Stimulated activated CD4-positive, alpha-beta T cell treated with anti-CD3 and anti-CD28 coated beads, Interleukin-12 subunit alpha, Interleukin-12 subunit beta, amount 100 ng/mL, for 48 hours (primary cell): ENCODE data around the gene DENND4A.
"Not testable (repeated sequence)": the region's sequence is repeated elsewhere in the genome, so short reads cannot be mapped to it uniquely, and the experiment has no call there.

Experiments used
- DNase-seq, 3 donors: peaks; one replicate each; pipeline ENCODE4 v3.0.0-alpha.2; 2020; ENCODE audit warnings: low read depth in 2 of 3, low spot score in 1 of 3

DENND4A gene

GRCh38 chr15:65759441-65759840, 32.7 kb downstream of the DENND4A start:
- no peak for DNase-seq

- DNase-seq, result no peak
Measured at GRCh38 chr15:65758242-65758641, 33.9 kb downstream of the DENND4A start.

- DNase-seq, result no peak
Measured at GRCh38 chr15:65757256-65757655, 34.8 kb downstream of the DENND4A start.

GRCh38 chr15:65752151-65752700, 39.9 kb downstream of the DENND4A start:
- no peak for DNase-seq

GRCh38 chr15:65751431-65751830, 40.7 kb downstream of the DENND4A start:
- DNase-seq, result no peak

GRCh38 chr15:65747265-65747664, 44.8 kb downstream of the DENND4A start:
- no peak for DNase-seq

GRCh38 chr15:65743637-65744252, 48.3 kb downstream of the DENND4A start:
- DNase-seq, result no peak

GRCh38 chr15:65740148-65740547, 51.9 kb downstream of the DENND4A start:
- no peak for DNase-seq

- DNase-seq, result no peak
Measured at GRCh38 chr15:65738649-65739048, 53.4 kb downstream of the DENND4A start.

- not testable (repeated sequence) for DNase-seq
Measured at GRCh38 chr15:65733599-65733998, 58.5 kb downstream of the DENND4A start.

- no peak for DNase-seq
Measured at GRCh38 chr15:65732698-65733097, 59.4 kb downstream of the DENND4A start.

- no peak for DNase-seq
Measured at GRCh38 chr15:65731926-65732325, 60.2 kb downstream of the DENND4A start.

GRCh38 chr15:65730549-65731172, 61.4 kb downstream of the DENND4A start:
- no peak for DNase-seq

- no peak for DNase-seq
Measured at GRCh38 chr15:65724464-65725215, 67.5 kb downstream of the DENND4A start.

GRCh38 chr15:65723876-65724275, 68.2 kb downstream of the DENND4A start:
- DNase-seq, result no peak

- DNase-seq, result no peak
Measured at GRCh38 chr15:65722191-65722590, 69.9 kb downstream of the DENND4A start.

GRCh38 chr15:65712415-65712814, 79.7 kb downstream of the DENND4A start:
- DNase-seq, result no peak

GRCh38 chr15:65695081-65695480, 97.0 kb downstream of the DENND4A start:
- DNase-seq, result no peak

GRCh38 chr15:65690778-65691177, 101.3 kb downstream of the DENND4A start:
- DNase-seq, result no peak

GRCh38 chr15:65690173-65690572, 101.9 kb downstream of the DENND4A start:
- DNase-seq, result no peak

GRCh38 chr15:65688462-65688861, 103.6 kb downstream of the DENND4A start:
- no peak for DNase-seq

- no peak for DNase-seq
Measured at GRCh38 chr15:65682404-65682911, 109.6 kb downstream of the DENND4A start.
